HG03280 (cell line): ENCODE results near the gene INF2.
A peak's percentile ranks its signal among the peaks of the same experiment; 100 is the strongest.

Source experiments
- ATAC-seq: cut with Tn5 transposase; IDR thresholded peaks from one replicate; pipeline ENCODE4 v1.9.1; 2021; ENCODE audit warnings: mild to moderate bottlenecking, moderate library complexity; ENCODE audit not compliant: unreplicated experiment

The INF2 gene

GRCh38 chr14:104700747-104701217, 11.4 kb downstream of the INF2 start:
- no peak for ATAC-seq

DNA sequence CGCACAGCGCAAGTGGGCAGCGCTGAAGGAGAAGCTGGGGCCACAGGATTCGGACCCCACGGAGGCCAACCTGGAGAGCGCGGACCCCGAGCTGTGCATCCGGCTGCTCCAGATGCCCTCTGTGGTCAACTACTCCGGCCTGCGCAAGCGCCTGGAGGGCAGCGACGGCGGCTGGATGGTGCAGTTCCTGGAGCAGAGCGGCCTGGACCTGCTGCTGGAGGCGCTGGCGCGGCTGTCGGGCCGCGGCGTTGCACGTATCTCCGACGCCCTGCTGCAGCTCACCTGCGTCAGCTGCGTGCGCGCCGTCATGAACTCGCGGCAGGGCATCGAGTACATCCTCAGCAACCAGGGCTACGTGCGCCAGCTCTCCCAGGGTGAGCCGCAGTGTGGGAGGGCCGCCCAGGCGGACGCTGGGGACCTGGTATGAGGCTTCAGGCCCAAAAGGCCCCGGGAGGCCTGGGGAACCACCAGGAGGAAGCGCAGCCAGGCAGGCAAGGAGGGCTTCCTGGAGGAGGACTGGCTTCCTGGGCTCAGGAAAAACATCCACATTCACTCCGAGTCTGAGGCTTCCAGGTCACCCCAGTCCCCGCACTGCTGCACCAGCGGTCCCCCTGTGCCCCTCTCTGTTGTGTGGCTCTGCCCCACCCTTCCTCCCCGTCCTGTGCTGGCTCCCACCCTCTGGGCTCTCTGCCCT, 12.1 kb downstream of the INF2 start:
- ATAC-seq, result no peak

DNA sequence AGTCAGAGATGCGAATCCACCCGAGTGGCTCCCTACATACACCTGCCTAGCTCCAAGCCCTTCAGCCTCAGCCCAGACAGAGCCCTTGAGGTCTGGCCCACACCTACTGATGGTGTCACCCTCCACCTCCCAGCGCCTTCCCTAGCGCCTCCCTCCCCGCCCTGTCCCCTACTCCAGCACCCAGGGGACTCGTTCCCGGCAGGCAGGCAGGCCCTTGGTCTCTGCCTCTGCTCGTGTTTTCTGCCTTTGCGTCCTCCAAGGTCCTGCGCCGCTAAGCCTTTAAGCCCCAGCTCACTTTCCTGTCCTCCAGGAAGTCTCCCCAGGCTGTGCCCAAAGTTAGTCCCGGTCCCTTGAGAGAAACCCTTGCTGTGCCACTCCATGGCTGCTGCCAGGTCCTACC, 12.7 kb downstream of the INF2 start:
- no peak for ATAC-seq

DNA sequence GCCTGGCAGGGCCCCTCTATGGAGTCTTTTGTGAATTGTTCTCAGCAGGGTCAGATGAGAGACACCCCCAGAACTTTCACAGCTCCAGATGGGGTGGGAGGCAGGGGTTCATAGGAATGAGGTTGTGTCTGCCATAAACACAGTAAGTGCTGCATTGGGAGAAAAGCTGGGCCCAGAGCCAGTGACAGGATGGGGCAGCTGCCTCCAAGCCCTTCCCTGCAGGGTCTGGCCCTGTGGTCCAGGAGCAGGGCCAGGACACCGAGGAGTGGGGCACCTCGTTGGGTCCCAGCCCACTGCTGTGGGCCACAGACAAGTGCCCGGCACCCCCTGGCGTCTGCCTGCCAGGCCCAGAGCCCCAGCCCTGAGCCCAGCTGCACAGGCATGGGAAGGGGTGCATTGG, 13.3 kb downstream of the INF2 start:
- no peak for ATAC-seq

DNA sequence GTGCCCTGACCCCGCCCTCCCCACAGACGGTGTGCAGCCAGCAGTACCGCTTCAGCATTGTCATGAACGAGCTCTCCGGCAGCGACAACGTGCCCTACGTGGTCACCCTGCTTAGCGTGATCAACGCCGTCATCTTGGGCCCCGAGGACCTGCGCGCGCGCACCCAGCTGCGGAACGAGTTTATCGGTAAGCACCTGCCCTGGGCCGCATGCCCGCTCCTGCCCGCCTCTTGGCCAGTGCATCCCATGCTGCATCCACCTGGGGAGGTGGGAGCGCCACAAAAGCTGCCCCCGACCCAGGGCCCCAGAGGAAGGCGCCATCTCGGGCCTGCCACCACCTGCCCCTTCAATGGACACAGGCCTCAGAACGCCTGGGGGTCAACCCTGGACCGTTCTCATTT, 13.9 kb downstream of the INF2 start:
- no peak for ATAC-seq

GRCh38 chr14:104704252-104704651, 14.8 kb downstream of the INF2 start:
- no peak for ATAC-seq

DNA sequence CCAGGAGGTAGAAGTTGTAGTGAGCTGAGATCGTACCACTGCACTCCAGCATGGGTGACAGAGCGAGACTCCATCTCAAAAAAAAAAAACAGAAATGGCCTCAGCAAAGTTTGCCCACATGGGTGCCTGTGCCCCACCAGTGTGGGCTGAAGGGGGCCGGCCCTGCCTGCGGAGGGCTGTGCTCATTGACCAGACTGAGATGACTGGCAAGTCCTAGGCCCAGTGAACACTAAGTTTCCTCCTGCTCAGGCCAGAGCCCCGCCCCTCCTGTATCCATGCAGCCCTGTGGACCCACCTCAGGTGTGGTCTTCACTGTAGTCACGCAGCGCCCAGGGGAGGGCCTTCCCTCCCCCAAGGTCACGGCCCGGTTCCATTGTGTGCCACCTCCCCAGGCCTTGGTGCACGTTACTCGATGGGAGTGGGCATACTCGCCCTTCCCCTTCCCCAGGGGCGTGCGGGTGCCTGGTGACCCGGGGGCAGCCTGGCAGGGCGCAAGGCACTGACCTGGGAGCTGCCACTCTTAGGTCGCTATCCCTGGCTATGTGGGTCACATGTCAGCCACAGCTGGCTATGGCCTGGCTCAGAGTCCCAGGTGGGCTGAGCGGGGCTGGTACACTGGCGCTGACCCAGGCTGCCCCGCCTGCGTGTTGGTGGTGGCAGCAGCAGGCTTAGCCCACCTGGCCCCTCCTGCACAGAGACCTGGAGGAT, 16.1 kb downstream of the INF2 start:
- no peak for ATAC-seq

GRCh38 chr14:104706733-104707607, 17.6 kb downstream of the INF2 start:
- ATAC-seq, result no peak

DNA sequence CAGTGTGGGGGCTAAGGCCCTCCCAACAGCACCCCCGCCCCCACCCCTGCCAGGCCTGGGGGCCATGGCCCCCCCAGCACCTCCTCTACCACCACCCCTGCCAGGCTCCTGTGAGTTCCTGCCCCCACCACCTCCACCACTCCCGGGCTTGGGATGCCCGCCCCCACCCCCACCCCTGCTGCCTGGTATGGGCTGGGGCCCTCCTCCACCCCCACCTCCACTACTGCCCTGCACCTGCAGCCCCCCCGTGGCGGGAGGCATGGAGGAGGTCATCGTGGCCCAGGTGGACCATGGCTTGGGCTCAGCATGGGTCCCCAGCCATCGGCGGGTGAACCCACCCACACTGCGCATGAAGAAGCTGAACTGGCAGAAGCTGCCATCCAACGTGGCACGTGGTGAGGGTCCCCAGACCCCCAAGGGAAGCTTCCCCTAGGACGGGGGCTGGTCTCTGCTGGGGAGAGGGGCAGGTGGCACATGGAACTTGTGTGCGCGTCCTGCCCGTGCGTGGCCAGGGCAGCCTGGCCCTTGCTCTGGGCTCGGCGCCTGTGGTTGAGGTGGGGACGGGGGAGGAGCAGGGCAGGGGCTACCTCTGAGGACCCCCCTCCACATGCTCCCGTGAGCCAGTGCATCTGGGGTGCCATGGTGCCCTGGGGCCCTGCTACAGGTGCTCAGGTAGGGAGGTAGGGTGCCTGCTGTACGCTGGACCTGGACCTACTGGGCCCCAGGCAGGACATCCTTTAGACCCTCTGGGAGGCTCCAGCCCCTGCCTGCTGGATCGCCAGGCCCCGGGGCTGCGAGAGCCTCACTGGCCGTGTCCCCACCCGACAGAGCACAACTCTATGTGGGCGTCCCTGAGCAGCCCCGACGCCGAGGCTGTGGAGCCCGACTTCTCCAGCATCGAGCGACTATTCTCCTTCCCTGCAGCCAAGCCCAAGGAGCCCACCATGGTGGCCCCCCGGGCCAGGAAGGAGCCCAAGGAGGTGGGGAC, 18.5 kb downstream of the INF2 start:
- no peak for ATAC-seq

GRCh38 chr14:104708606-104709268, 19.3 kb downstream of the INF2 start:
- peak; percentile 59 for ATAC-seq

DNA sequence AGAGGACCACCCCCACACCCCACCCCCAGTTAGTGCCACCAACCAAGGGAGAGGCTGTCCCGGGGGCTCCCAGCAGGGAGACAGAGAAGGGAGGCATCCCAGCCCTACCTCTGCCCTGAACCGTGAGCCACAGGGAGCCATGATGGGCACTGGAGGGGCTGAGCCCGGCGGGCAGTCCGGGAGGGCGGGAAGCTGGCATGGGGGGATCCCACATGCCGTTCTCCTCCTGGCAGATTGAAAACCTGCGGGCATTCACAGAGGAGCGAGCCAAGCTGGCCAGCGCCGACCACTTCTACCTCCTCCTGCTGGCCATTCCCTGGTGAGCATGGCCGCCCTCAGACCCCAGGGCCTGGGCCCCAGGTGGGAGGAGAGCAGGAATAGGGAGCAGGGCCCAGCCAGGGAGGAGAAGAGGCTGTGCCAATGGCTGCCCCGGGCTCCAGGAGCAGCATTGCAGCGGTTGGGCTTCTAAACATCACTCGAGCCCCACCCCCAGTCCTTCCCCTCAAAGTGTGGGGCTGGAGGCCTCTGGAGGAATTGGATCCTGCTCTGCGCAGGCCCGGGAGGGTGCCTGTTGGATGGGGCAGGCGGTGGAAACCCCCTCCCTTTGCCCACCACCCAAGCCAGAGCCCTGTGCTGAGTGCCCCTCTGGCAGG, 20.1 kb downstream of the INF2 start:
- no peak for ATAC-seq

- no peak for ATAC-seq
Measured at GRCh38 chr14:104710071-104710735, 20.8 kb downstream of the INF2 start.

GRCh38 chr14:104712881-104713734, 23.7 kb downstream of the INF2 start:
- no peak for ATAC-seq

DNA sequence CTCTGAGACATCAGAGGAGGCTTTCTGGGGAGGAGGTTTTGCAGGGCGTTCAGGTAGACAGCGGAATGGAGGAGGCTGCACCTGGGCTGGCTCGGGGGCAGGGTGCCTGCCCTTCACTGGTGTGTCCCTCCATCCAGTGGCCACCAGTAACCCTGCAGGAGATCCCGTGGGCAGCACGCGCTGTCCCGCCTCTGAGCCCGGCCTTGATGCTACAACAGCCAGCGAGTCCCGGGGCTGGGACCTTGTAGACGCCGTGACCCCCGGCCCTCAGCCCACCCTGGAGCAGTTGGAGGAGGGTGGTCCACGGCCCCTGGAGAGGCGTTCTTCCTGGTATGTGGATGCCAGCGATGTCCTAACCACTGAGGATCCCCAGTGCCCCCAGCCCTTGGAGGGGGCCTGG, 24.6 kb downstream of the INF2 start:
- no peak for ATAC-seq

- ATAC-seq, result no peak
Measured at GRCh38 chr14:104714681-104715080, 25.3 kb downstream of the INF2 start.

DNA sequence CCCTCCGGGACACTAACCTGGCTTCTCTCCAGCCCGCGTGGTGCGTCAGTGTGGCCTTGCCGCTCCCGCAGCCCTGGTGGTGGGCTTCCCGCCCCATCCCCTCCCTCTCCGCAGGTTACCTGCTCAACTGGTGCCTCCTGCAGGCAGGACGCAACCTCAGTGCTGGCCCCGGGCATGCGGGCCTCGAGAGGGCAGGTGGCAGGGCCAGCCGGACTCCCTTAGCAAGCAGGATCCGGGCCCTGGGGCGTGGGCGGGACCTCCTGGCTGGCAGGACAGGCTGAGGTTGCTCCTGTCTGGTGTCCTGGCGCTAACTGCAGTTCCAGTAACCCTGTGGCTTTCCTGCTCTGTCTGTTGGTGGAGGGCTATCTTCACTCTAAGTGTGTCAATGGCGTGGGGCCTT, 26.0 kb downstream of the INF2 start:
- no peak for ATAC-seq

DNA sequence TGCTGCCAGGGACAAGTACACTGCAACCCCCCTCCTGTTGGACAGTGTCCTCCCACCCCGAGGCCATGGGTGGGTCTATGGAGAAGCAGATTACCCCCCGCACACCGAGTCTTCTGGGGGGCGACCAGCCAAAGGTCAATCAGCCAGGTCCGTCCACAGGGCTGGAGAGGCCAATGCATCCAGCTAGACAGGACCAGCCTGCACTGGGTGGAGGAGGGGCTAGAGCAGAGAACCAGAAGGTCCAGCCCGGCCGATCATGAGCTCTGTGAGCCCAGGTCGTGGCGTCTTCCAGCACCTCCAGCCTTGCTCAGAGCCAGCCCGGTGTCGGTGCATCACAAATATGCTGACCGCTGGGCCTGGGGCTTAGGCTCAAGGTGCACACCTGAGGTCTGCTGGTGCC, 26.5 kb downstream of the INF2 start:
- no peak for ATAC-seq

GRCh38 chr14:104717137-104717536, 27.7 kb downstream of the INF2 start:
- ATAC-seq, result no peak
